ENCODE measurements around the gene SIK3. TPM values are rescaled to one million over a fixed set of nuclear protein-coding genes. Genes with fewer than 3 reads are reported as not detected.

The SIK3 gene
- total RNA-seq, 1 donor from 2014 or later, result 88.4 TPM

DNA sequence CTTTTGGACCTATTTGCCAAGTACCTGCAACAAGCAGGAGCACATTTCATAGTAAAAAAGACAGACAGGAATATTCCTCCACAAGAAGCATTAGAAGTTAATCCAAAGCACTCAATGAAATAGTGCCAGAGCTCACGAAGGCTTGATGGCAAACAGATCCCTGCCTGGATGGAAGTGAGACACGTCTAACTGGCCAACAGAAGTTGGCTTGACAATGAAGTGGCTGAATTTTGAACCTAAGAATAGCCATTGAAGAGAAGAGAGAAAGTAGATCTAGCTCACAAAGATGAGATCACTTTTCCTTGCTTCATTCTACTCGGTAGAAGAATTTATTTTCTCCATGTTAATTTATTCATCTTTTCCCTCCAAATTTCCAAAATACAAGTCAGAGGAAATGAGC, 230.2 kb downstream of the SIK3 start:
- H3K36me3 Mint-ChIP-seq (ENCODE audit: low read depth), result peaks cover 95% of the 10 kb centered on the region
- POLR2A ChIA-PET, result no interaction called here
- no peaks in the 10 kb centered on the region for H3K4me1 Mint-ChIP-seq

DNA sequence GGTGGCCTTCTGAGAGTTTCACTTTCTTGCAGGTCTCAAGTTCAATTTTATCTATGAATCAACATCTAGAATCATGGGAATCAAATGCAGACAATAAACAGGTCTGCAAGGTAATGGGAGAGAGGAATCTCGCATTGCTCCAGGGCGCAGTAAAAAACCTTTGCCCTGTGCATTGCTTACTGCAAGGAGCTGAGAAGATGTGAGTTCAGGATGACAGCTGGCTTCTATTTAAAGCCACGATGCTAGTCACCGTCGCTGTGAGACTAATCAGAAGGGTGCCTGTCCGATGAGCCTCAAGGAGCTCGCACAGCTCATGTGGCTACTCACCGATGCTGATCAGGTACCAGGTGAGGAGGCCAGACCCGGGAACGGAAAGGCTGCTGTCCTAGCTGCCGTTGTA, 230.6 kb downstream of the SIK3 start:
- intact Hi-C loops (cut with micrococcal nuclease), result no loop called here
- POLR2A ChIA-PET, result no interaction called here

More for the DNA sequence above, 230.2 kb downstream of the SIK3 start:
- no peak for TF ChIP-seq CTCF (IDR thresholded peaks at IDR 0.05)
- ATAC-seq (ENCODE audit: low read depth) (no peak), DNase-seq (no peak)
- CTCF ChIA-PET, result no interaction called here
- H3K4me3 Mint-ChIP-seq, result no peak overlapping the region
- H3K9me3 Mint-ChIP-seq, result no peaks in the 10 kb centered on the region
- H3K27me3 Mint-ChIP-seq, result no peaks in the 10 kb centered on the region
- no peak overlapping the region for H3K27ac Mint-ChIP-seq
- intact Hi-C loops (cut with micrococcal nuclease), result no loop called here

DNA sequence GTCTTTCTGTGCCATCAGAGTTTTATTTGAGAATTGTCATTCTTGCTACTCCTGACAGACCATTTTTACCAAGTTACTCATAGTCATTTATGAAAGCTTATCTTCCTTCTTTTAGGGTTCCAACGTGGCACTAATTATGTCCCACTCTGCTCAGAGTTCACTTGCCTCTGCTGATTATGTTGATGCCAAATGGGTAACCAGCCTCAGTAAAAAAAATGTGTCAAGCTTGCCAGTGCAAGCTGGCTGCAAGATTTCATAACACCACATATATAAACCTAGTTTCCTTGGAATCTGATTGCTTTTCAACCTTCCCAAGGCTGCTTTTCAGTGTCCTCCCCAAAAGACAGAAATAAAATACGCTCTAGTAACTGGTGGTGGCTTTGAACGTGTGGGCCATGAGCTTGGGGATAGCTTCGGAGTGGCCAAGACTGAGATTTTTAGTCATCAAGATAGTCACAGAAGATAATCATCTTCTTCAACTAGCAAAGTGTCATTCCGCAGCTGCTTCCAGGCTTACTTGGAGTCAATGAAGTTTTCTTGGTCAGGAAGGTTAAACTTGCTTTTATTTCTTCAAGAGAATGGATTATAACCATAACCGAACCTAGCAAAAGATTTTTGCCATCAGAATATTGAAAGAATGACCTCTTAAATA, 231.3 kb downstream of the SIK3 start:
- DNase-seq, result no peak
- Mint-ChIP-seq H3K9me3 (no peaks in the 10 kb centered on the region), H3K27me3 (no peaks in the 10 kb centered on the region), H3K4me3 (no peak overlapping the region), H3K4me1 (no peaks in the 10 kb centered on the region), H3K36me3 (ENCODE audit: low read depth) (peaks cover 96% of the 10 kb centered on the region), H3K27ac (no peak overlapping the region)
- ChIA-PET CTCF (no interaction called here), POLR2A (no interaction called here)
- no peak for ATAC-seq (ENCODE audit: low read depth)
- intact Hi-C loops (cut with micrococcal nuclease), result no loop called here
- no peak for TF ChIP-seq CTCF (IDR thresholded peaks at IDR 0.05)

More for the DNA sequence above, 230.6 kb downstream of the SIK3 start:
- H3K27me3 Mint-ChIP-seq, result no peaks in the 10 kb centered on the region
- ATAC-seq (ENCODE audit: low read depth), result no peak
- no peak for TF ChIP-seq CTCF (IDR thresholded peaks at IDR 0.05)
- H3K9me3 Mint-ChIP-seq, result no peaks in the 10 kb centered on the region
- H3K36me3 Mint-ChIP-seq (ENCODE audit: low read depth), result peaks cover 93% of the 10 kb centered on the region
- no peaks in the 10 kb centered on the region for H3K4me1 Mint-ChIP-seq
- H3K27ac Mint-ChIP-seq, result no peak overlapping the region
- H3K4me3 Mint-ChIP-seq, result no peak overlapping the region
- CTCF ChIA-PET, result no interaction called here
- no peak for DNase-seq

DNA sequence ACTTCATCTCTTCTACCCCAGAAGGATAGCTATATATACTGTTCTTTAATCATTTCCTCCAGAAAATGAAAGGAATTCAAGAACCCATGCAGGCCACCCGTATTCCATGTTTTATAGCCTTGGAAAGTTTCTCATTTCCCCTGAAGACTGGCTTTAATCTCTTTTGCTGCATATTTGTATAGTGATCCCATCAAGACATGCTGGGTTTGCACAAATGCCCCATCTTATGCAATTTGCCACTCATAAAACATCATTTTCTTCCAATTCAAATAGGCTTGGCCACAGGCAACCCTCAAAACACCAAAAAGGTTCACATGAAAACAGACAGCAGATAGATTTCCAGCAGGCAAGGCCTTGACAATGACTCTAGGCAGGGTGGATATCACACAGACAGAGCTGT, 232.5 kb downstream of the SIK3 start:
- H3K27ac Mint-ChIP-seq, result no peak overlapping the region
- DNase-seq (no peak), ATAC-seq (ENCODE audit: low read depth) (no peak)
- H3K9me3 Mint-ChIP-seq, result no peaks in the 10 kb centered on the region
- ChIA-PET CTCF (no interaction called here), POLR2A (no interaction called here)
- no peak overlapping the region for H3K4me3 Mint-ChIP-seq
- H3K27me3 Mint-ChIP-seq, result no peaks in the 10 kb centered on the region
- TF ChIP-seq CTCF (IDR thresholded peaks at IDR 0.05), result no peak
- no peaks in the 10 kb centered on the region for H3K4me1 Mint-ChIP-seq
- intact Hi-C loops (cut with micrococcal nuclease), result no loop called here
- peaks cover 96% of the 10 kb centered on the region for H3K36me3 Mint-ChIP-seq (ENCODE audit: low read depth)

DNA sequence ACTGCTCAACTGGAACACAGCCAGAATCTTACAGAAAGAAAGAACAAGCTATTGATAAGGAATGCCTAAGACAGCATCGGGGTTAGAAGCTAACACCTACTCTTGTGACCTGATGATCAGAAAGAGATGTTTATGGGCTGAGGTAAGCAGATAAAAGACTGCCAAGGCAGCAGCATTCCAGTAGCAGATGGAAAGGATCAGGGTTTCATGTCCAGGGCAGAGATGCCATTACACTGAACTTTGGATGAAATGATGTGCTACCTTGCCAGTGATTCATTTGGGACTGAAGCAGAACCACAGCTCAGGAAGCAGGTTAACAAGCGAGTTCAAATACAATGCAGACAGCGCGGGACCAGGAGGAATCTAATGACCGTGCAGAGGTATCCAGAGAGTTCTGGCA, 233.7 kb downstream of the SIK3 start:
- Mint-ChIP-seq H3K9me3 (no peaks in the 10 kb centered on the region), H3K4me3 (no peak overlapping the region), H3K4me1 (no peaks in the 10 kb centered on the region), H3K36me3 (ENCODE audit: low read depth) (peaks cover 95% of the 10 kb centered on the region), H3K27me3 (no peaks in the 10 kb centered on the region), H3K27ac (no peak overlapping the region)
- ChIA-PET POLR2A (no interaction called here), CTCF (interaction anchor here (2.1 kb wide), 1 partner anchor 242 kb away, joined by 7 read pairs; no protein-coding TSS in a partner anchor)
- TF ChIP-seq CTCF (IDR thresholded peaks at IDR 0.05), result no peak
- no peak for DNase-seq
- ATAC-seq (ENCODE audit: low read depth), result no peak
- intact Hi-C loops (cut with micrococcal nuclease), result no loop called here
